HCT116 (cell line): ENCODE data around the gene MRPL41. TPM values are rescaled to one million over a fixed set of nuclear protein-coding genes. Genes with fewer than 3 reads are reported as not detected.

Experiments used
- ATAC-seq: fragments of 200-7000 bp; cut with Tn5 transposase; 2 replicates; pipeline ENCODE4 v1.9.1; 2020; ENCODE audit warnings: mild to moderate bottlenecking, moderate library complexity
- BruUV-seq: library from RNA; stranded (reverse); fragments of 400-500 nt; replicated peaks from 2 replicates; lab custom pipeline; 2021; lab: Mats Ljungman, UMichigan
- CTCF ChIA-PET: fragments of 300-600 bp; sonication (Branson Sonifier 250); formaldehyde crosslinking; loops from one replicate; lab custom pipeline; 2021; ENCODE audit warnings: antibody characterized with exemption; lab: Charles Lee
- POLR2A ChIA-PET: fragments of 300-600, 350-600 bp; sonication (Branson Sonifier 250); formaldehyde crosslinking; loops from one replicate; lab custom pipeline; 2021; ENCODE audit warnings: antibody characterized with exemption; lab: Charles Lee
- RAD21 ChIA-PET, 2 experiments: fragments of 300-600 bp; sonication (Branson Sonifier 250); formaldehyde crosslinking; loops; one replicate each; lab custom pipeline; 2023; ENCODE audit warnings: low total read pairs in 2 of 2; ENCODE audit not compliant: uncharacterized antibody in 2 of 2, unreplicated experiment in 2 of 2, low non-redundant PET in 1 of 2; lab: Charles Lee
- DNase-seq: peaks from one replicate; pipeline ENCODE4 v3.0.0-alpha.2; 2010; ENCODE audit warnings: low read depth, low spot score
- H2AFZ ChIP-seq: fragments of 200-600 bp; shearing (Covaris generic), sonication (generic); 2 replicates; pipeline ENCODE4 v1.6.1; 2017; ENCODE audit warnings: low read depth, mixed run types, mixed read lengths, antibody characterized with exemption, low read length; ENCODE audit not compliant: poor library complexity, severe bottlenecking
- H3K27ac ChIP-seq: 2 replicates; pipeline ENCODE4 v1.5.1; 2012; ENCODE audit warnings: low read depth, low read length
- H3K27me3 ChIP-seq: fragments of 200-600 bp; sonication (generic); 2 replicates; pipeline ENCODE4 v1.6.1; 2016; ENCODE audit warnings: mixed run types, low read length, mixed read lengths; ENCODE audit not compliant: insufficient read depth
- H3K36me3 ChIP-seq, 2 experiments: fragments of 200-500 bp in 1 of 2; fragments of 200-600 bp in 1 of 2; sonication (Bioruptor generic) in 1 of 2; sonication (generic) in 1 of 2; 2 replicates each; pipeline versions ENCODE4 v1.5.1 to v1.6.1; 2014 to 2016; ENCODE audit warnings: low read length in 2 of 2, inconsistent platforms in 1 of 2, mixed read lengths in 1 of 2, mixed run types in 1 of 2; ENCODE audit not compliant: insufficient read depth in 2 of 2, control insufficient read depth in 1 of 2
- H3K4me1 ChIP-seq, 2 experiments: fragments of 200-600 bp in 1 of 2; sonication (generic) in 1 of 2; 2 replicates each; pipeline versions ENCODE4 v1.5.1 to v1.6.1; 2012 to 2017; ENCODE audit warnings: low read length in 2 of 2, inconsistent platforms in 1 of 2, mild to moderate bottlenecking in 1 of 2, mixed read lengths in 1 of 2, mixed run types in 1 of 2, moderate library complexity in 1 of 2; ENCODE audit not compliant: insufficient read depth in 2 of 2, control insufficient read depth in 1 of 2
- H3K4me2 ChIP-seq: fragments of 200-600 bp; sonication (generic); 2 replicates; pipeline ENCODE4 v1.6.1; 2017; ENCODE audit warnings: mixed run types, low read length, mixed read lengths
- H3K4me3 ChIP-seq, 2 experiments: fragments of 200-600 bp in 1 of 2; sonication (generic) in 1 of 2; replicated peaks in 1 of 2; 2 replicates each; pipeline ENCODE4 v1.5.1; 2011 to 2016; ENCODE audit warnings: low read length in 2 of 2, control low read depth in 1 of 2, low read depth in 1 of 2, mild to moderate bottlenecking in 1 of 2, mixed read lengths in 1 of 2, mixed run types in 1 of 2
- H3K79me2 ChIP-seq: fragments of 200-600 bp; sonication (generic); 2 replicates; pipeline ENCODE4 v1.6.1; 2017; ENCODE audit warnings: mild to moderate bottlenecking, mixed run types, low read length, moderate library complexity, mixed read lengths; ENCODE audit not compliant: insufficient read depth
- H3K9ac ChIP-seq: fragments of 200-600 bp; sonication (generic); 2 replicates; pipeline ENCODE4 v1.6.1; 2016; ENCODE audit warnings: low read length, mixed read lengths
- H3K9me2 ChIP-seq: fragments of 200-600 bp; sonication (generic), shearing (Covaris generic); 2 replicates; pipeline ENCODE4 v1.6.1; 2017; ENCODE audit warnings: mixed run types, mild to moderate bottlenecking, moderate library complexity; ENCODE audit not compliant: insufficient read depth
- H3K9me3 ChIP-seq, 2 experiments: fragments of 200-500 bp in 1 of 2; fragments of 200-600 bp in 1 of 2; sonication (Bioruptor generic) in 1 of 2; sonication (generic) in 1 of 2; 2 replicates each; pipeline ENCODE4 v1.6.1; 2014 to 2017; ENCODE audit warnings: low read length in 2 of 2, mixed read lengths in 2 of 2, inconsistent platforms in 1 of 2, low read depth in 1 of 2, mild to moderate bottlenecking in 1 of 2, mixed run types in 1 of 2, moderate library complexity in 1 of 2; ENCODE audit not compliant: control insufficient read depth in 1 of 2, insufficient read depth in 1 of 2
- H4K20me1 ChIP-seq: fragments of 200-600 bp; sonication (generic), shearing (Covaris generic); 2 replicates; pipeline ENCODE4 v1.6.1; 2017; ENCODE audit warnings: mixed run types, mild to moderate bottlenecking, moderate library complexity; ENCODE audit not compliant: insufficient read depth
- CBX3 ChIP-seq: IDR thresholded peaks from 2 replicates; pipeline ENCODE4 v1.6.1; 2012; ENCODE audit warnings: low read depth
- CEBPB ChIP-seq: IDR thresholded peaks from 2 replicates; pipeline ENCODE4 v1.6.1; 2012; ENCODE audit warnings: low read depth
- EGR1 ChIP-seq: IDR thresholded peaks from 2 replicates; pipeline ENCODE4 v1.6.1; 2012; ENCODE audit warnings: low read depth
- EZH2 ChIP-seq: fragments of 200-600 bp; sonication (generic); IDR thresholded peaks from 2 replicates; pipeline ENCODE4 v1.6.1; 2017; ENCODE audit warnings: antibody characterized with exemption, mixed run types
- POLR2A ChIP-seq: IDR thresholded peaks from 2 replicates; pipeline ENCODE4 v1.7.0; 2011; ENCODE audit warnings: borderline replicate concordance; ENCODE audit not compliant: insufficient read depth, insufficient read length; ENCODE audit errors: extremely low read depth
- SP1 ChIP-seq: IDR thresholded peaks from 2 replicates; pipeline ENCODE4 v1.6.1; 2012; ENCODE audit warnings: low read depth
- SRF ChIP-seq: IDR thresholded peaks from 2 replicates; pipeline ENCODE4 v1.6.1; 2012; ENCODE audit warnings: low read depth
- intact Hi-C: fragments of 100-400 bp; cut with micrococcal nuclease; formaldehyde crosslinking; loops from 2 replicates; pipeline ENCODE4 v1.10.0; 2022
- total RNA-seq: library from RNA; stranded (reverse); gene quantifications from one replicate; pipeline ENCODE4 v1.2.1, GENCODE V29; 2021; ENCODE audit not compliant: unreplicated experiment
- TF ChIP-seq, protein P1 (sequence below): IDR thresholded peaks from 2 replicates; pipeline ENCODE4 v1.6.1; 2011; ENCODE audit warnings: mild to moderate bottlenecking, low read length, moderate library complexity; ENCODE audit not compliant: insufficient replicate concordance; ENCODE audit errors: extremely low read depth

The MRPL41 gene
- total RNA-seq, 1 experiment from 2014 or later = 69.5 TPM

- peaks cover 8% of the 10 kb centered on the region; the same call in 1 of the 2 replicates for H4K20me1 ChIP-seq
- DNase-seq (no peak), ATAC-seq (no peak)
- TF ChIP-seq CBX3 = no peak
- TF ChIP-seq, protein P1, sequence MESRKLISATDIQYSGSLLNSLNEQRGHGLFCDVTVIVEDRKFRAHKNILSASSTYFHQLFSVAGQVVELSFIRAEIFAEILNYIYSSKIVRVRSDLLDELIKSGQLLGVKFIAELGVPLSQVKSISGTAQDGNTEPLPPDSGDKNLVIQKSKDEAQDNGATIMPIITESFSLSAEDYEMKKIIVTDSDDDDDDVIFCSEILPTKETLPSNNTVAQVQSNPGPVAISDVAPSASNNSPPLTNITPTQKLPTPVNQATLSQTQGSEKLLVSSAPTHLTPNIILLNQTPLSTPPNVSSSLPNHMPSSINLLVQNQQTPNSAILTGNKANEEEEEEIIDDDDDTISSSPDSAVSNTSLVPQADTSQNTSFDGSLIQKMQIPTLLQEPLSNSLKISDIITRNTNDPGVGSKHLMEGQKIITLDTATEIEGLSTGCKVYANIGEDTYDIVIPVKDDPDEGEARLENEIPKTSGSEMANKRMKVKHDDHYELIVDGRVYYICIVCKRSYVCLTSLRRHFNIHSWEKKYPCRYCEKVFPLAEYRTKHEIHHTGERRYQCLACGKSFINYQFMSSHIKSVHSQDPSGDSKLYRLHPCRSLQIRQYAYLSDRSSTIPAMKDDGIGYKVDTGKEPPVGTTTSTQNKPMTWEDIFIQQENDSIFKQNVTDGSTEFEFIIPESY = no peak
- H3K4me1 ChIP-seq = peaks cover 5 to 11% of the 10 kb centered on the region in 2 experiments
- peaks cover 34 to 36% of the 10 kb centered on the region in 2 experiments; a peak in 3 of 4 replicates for H3K36me3 ChIP-seq
- intact Hi-C loops = no loop called here
- H3K4me3 ChIP-seq = no peak overlapping the region
- H3K9me3 ChIP-seq = no peaks in the 10 kb centered on the region
- CTCF ChIA-PET = no interaction called here
- no peaks in the 10 kb centered on the region for H3K27me3 ChIP-seq
- no peak overlapping the region for H3K27ac ChIP-seq
- POLR2A ChIA-PET = no interaction called here
- no peaks in the 10 kb centered on the region for H3K9me2 ChIP-seq
- no TSS peak for BruUV-seq
- no peak overlapping the region for H3K9ac ChIP-seq
- peaks cover 26% of the 10 kb centered on the region for H3K79me2 ChIP-seq
- no peak overlapping the region for H3K4me2 ChIP-seq
- H2AFZ ChIP-seq = no peak overlapping the region
- RAD21 ChIA-PET = no interaction called here
These were observed 4.6 kb downstream of the MRPL41 start for GRCh38 chr9:137556069-137556838.

- DNase-seq (no peak), ATAC-seq (no peak)
- H3K4me2 ChIP-seq = no peak overlapping the region
- peaks cover 35 to 38% of the 10 kb centered on the region in 2 experiments; a peak in 3 of 4 replicates for H3K36me3 ChIP-seq
- H3K27ac ChIP-seq = no peak overlapping the region
- no peaks in the 10 kb centered on the region for H3K9me3 ChIP-seq
- no peak overlapping the region for H3K4me3 ChIP-seq
- no peak overlapping the region for H3K9ac ChIP-seq
- H2AFZ ChIP-seq = no peak overlapping the region
- no TSS peak for BruUV-seq
- peaks cover 0 to 3% of the 10 kb centered on the region in 2 experiments; a peak in 1 of 4 replicates for H3K4me1 ChIP-seq
- peaks cover 8% of the 10 kb centered on the region; the same call in 1 of the 2 replicates for H4K20me1 ChIP-seq
- intact Hi-C loops = no loop called here
- POLR2A ChIA-PET = no interaction called here
- no peaks in the 10 kb centered on the region for H3K9me2 ChIP-seq
- RAD21 ChIA-PET = no interaction called here
- H3K79me2 ChIP-seq = peaks cover 21% of the 10 kb centered on the region
- CTCF ChIA-PET = no interaction called here
- TF ChIP-seq EGR1 = no peak
- no peak for TF ChIP-seq EZH2
- no peak for TF ChIP-seq SRF
- TF ChIP-seq SP1 = no peak
- TF ChIP-seq POLR2A = no peak
- no peak for TF ChIP-seq CEBPB
- no peaks in the 10 kb centered on the region for H3K27me3 ChIP-seq
These were observed 6.4 kb downstream of the MRPL41 start for GRCh38 chr9:137558127-137558526.
